GM23338 (cell line): ENCODE measurements around the gene KRTAP4-16. TPM values are rescaled to one million over a fixed set of nuclear protein-coding genes. Genes with fewer than 3 reads are reported as not detected.
A peak's percentile ranks its signal among the peaks of the same experiment; 100 is the strongest.

Experiments
- ATAC-seq: fragments of 200-7000 bp; cut with Tn5 transposase; 3 replicates; pipeline ENCODE4 v1.9.1; 2020
- DNase-seq: peaks from one replicate; pipeline ENCODE4 v3.0.0-alpha.2; 2015; ENCODE audit warnings: low spot score
- H2AFZ ChIP-seq: fragments of 200-600 bp; sonication (generic); 2 replicates; pipeline ENCODE4 v1.8.0; 2016; ENCODE audit warnings: antibody characterized with exemption, mild to moderate bottlenecking, moderate library complexity
- H3F3A ChIP-seq: fragments of 200-600 bp; sonication (generic); replicated peaks from 2 replicates; pipeline ENCODE4 v1.8.0; 2017; ENCODE audit warnings: antibody characterized with exemption, mixed run types, low read depth
- H3K27ac ChIP-seq: fragments of 200-600 bp; sonication (generic); 2 replicates; pipeline ENCODE4 v1.6.1; 2016; ENCODE audit warnings: low read depth
- H3K27me3 ChIP-seq: fragments of 200-600 bp; sonication (generic); 2 replicates; pipeline ENCODE4 v1.8.0; 2016; ENCODE audit warnings: mild to moderate bottlenecking, mixed run types, moderate library complexity; ENCODE audit not compliant: insufficient read depth
- H3K36me3 ChIP-seq: fragments of 200-600 bp; sonication (generic); 2 replicates; pipeline ENCODE4 v1.8.0; 2016; ENCODE audit warnings: mild to moderate bottlenecking; ENCODE audit not compliant: insufficient read depth
- H3K4me1 ChIP-seq: fragments of 200-600 bp; sonication (generic); 2 replicates; pipeline ENCODE4 v1.8.0; 2016; ENCODE audit warnings: mild to moderate bottlenecking, moderate library complexity; ENCODE audit not compliant: insufficient read depth
- H3K4me2 ChIP-seq: fragments of 200-600 bp; sonication (generic); 2 replicates; pipeline ENCODE4 v1.7.1; 2017; ENCODE audit warnings: mixed run types
- H3K4me3 ChIP-seq: fragments of 200-600 bp; sonication (generic); 2 replicates; pipeline ENCODE4 v1.6.1; 2016; ENCODE audit warnings: mixed run types
- H3K79me2 ChIP-seq: fragments of 200-600 bp; sonication (generic); replicated peaks from 2 replicates; pipeline ENCODE4 v1.8.0; 2017; ENCODE audit warnings: mild to moderate bottlenecking; ENCODE audit not compliant: insufficient read depth
- H3K9me2 ChIP-seq: fragments of 200-600 bp; sonication (generic); 2 replicates; pipeline ENCODE4 v1.8.0; 2017; ENCODE audit not compliant: insufficient read depth
- H4K20me1 ChIP-seq: fragments of 200-600 bp; sonication (generic); replicated peaks from 2 replicates; pipeline ENCODE4 v1.8.0; 2017; ENCODE audit warnings: mild to moderate bottlenecking; ENCODE audit not compliant: insufficient read depth
- H3K27ac Mint-ChIP-seq: 2 replicates; pipeline ENCODE4 v1.8.0; 2020; ENCODE audit warnings: inconsistent platforms, mild to moderate bottlenecking, moderate library complexity, mixed read lengths
- H3K27me3 Mint-ChIP-seq: 3 replicates; pipeline ENCODE4 v1.8.0; 2022; ENCODE audit warnings: low read depth, mild to moderate bottlenecking, moderate library complexity, mixed read lengths, inconsistent platforms; ENCODE audit not compliant: insufficient read depth, poor library complexity
- H3K36me3 Mint-ChIP-seq: 3 replicates; pipeline ENCODE4 v1.8.0; 2021; ENCODE audit warnings: low read depth, mild to moderate bottlenecking, inconsistent platforms, moderate library complexity, mixed read lengths
- H3K4me1 Mint-ChIP-seq: 3 replicates; pipeline ENCODE4 v1.8.0; 2020; ENCODE audit warnings: mild to moderate bottlenecking, inconsistent platforms, mixed read lengths
- H3K4me3 Mint-ChIP-seq: 3 replicates; pipeline ENCODE4 v1.8.0; 2021; ENCODE audit warnings: moderate library complexity, mild to moderate bottlenecking, inconsistent platforms, mixed read lengths
- H3K9me3 Mint-ChIP-seq: 3 replicates; pipeline ENCODE4 v1.8.0; 2020; ENCODE audit warnings: moderate library complexity, mild to moderate bottlenecking, inconsistent platforms, mixed read lengths
- CREB1 ChIP-seq: fragments of 250-450 bp; sonication (Bioruptor Pico); IDR thresholded peaks from 2 replicates; pipeline ENCODE4 v1.5.0; 2020; ENCODE audit warnings: low read depth, mild to moderate bottlenecking, moderate library complexity
- EZH2 ChIP-seq: fragments of 200-600 bp; sonication (generic); IDR thresholded peaks from one replicate; pipeline ENCODE4 v1.8.0; 2017; ENCODE audit warnings: antibody characterized with exemption, mild to moderate bottlenecking, low read depth; ENCODE audit not compliant: unreplicated experiment
- EZH2phosphoT487 ChIP-seq: fragments of 200-600 bp; sonication (generic); IDR thresholded peaks from one replicate; pipeline ENCODE4 v1.8.1; 2018; ENCODE audit warnings: antibody characterized with exemption; ENCODE audit not compliant: unreplicated experiment
- JUNB ChIP-seq: IDR thresholded peaks from one replicate; pipeline ENCODE4 v1.6.1; 2016; ENCODE audit warnings: antibody characterized with exemption; ENCODE audit not compliant: unreplicated experiment
- NANOG ChIP-seq: IDR thresholded peaks from 2 replicates; pipeline ENCODE4 v1.6.1; 2016; ENCODE audit warnings: antibody characterized with exemption, borderline replicate concordance
- POLR2AphosphoS5 ChIP-seq: IDR thresholded peaks from 2 replicates; pipeline ENCODE4 v1.6.1; 2016; ENCODE audit warnings: antibody characterized with exemption, low read depth
- REST ChIP-seq: IDR thresholded peaks from one replicate; pipeline ENCODE4 v1.6.1; 2018; ENCODE audit warnings: antibody characterized with exemption; ENCODE audit not compliant: unreplicated experiment
- STAT1 ChIP-seq: IDR thresholded peaks from one replicate; pipeline ENCODE4 v1.6.1; 2016; ENCODE audit warnings: antibody characterized with exemption; ENCODE audit not compliant: unreplicated experiment
- ZNF114 ChIP-seq: fragments of 250-450 bp; sonication (Bioruptor Pico); IDR thresholded peaks from 2 replicates; pipeline ENCODE4 v1.5.0; 2020; ENCODE audit warnings: mild to moderate bottlenecking, moderate library complexity
- ZNF331 ChIP-seq: fragments of 250-450 bp; sonication (Bioruptor Pico); IDR thresholded peaks from 2 replicates; pipeline ENCODE4 v1.5.0; 2020; ENCODE audit warnings: low read depth, mild to moderate bottlenecking, moderate library complexity
- polyA plus RNA-seq: library from polyadenylated mRNA; unstranded; fragments of >200 nt; fragmentation: Nextera tagmentation; extraction: Ambion mirVana; gene quantifications from 2 replicates; pipeline ENCODE4 v1.2.1, GENCODE V29; 2016
- total RNA-seq: library from RNA; depleted of rRNA; stranded (reverse); fragments of >200 nt; shearing (Covaris generic); gene quantifications from 2 replicates; pipeline ENCODE4 v1.2.3, GENCODE V29; 2014
- TF ChIP-seq, protein P1 (sequence below): IDR thresholded peaks from 2 replicates; pipeline ENCODE4 v1.6.1; 2016; ENCODE audit warnings: antibody characterized with exemption
- TF ChIP-seq, protein P2 (sequence below): fragments of 250-450 bp; sonication (Bioruptor Pico); IDR thresholded peaks from 2 replicates; pipeline ENCODE4 v1.5.0; 2020; ENCODE audit warnings: mild to moderate bottlenecking, moderate library complexity
- TF ChIP-seq, protein P3 (sequence below), 2 experiments: fragments of 200-600 bp in 1 of 2; sonication (generic) in 1 of 2; conservative IDR thresholded peaks; 2 replicates each; pipeline versions ENCODE4 v1.5.1 to v1.6.1; 2016 to 2017; ENCODE audit warnings: antibody characterized with exemption in 2 of 2, low read depth in 2 of 2, mild to moderate bottlenecking in 2 of 2, moderate library complexity in 1 of 2

Gene KRTAP4-16
- total and polyA plus RNA-seq, 2 experiments from 2014 or later = not detected

DNA sequence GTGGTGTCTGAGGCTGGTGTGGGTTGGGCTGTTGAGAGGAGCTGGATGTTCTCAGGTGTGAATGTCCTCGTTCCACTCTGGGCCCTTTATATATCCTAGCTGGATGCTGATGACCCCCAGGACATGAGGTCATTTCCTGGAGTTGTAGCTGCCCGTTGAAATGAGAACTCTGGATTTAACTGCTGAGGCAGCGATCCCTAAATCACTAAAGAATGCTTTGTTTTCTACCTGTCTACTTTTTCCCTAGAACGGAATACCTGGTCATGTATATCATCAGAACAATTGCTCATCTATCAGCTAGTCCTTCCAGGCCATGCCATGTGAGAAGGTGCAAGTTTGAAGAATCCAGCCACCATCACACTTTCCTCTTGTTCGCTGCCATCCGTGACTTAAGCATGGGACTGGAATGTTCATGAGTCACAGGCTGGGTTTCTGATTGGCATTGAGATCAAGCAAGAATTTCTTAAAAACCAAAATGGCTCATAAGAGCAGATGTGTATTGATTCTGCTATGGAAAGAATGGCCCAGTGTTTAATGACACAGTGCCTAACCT, 41.9 kb downstream of the KRTAP4-16 start, which contains the start of gene KRTAP2-3:
Gene KRTAP2-3, minus strand, starts transcription at position 63 of the 553 bp plus-strand sequence. CDS start 64 bp downstream, outside the sequence.
- Mint-ChIP-seq H3K4me1 (peaks cover 4% of the 10 kb centered on the region), H3K9me3 (peaks cover 3% of the 10 kb centered on the region; the same call in 1 of the 3 replicates), H3K27ac (no peak within 1 kb of the TSS; the same call in 1 of the 2 replicates), H3K36me3 (no peaks in the 10 kb centered on the region), H3K4me3 (no peak within 1 kb of the TSS), H3K27me3 (no peaks in the 10 kb centered on the region)
- DNase-seq (no peak), ATAC-seq (no peak; the same call in 1 of the 3 replicates)
- Histone ChIP-seq H3K4me2 (no peak within 1 kb of the TSS), H3F3A (no peaks in the 10 kb centered on the region), H3K36me3 (no peaks in the 10 kb centered on the region), H3K79me2 (no peaks in the 10 kb centered on the region), H3K27me3 (no peaks in the 10 kb centered on the region), H4K20me1 (no peaks in the 10 kb centered on the region), H3K4me1 (0 out of 2 replicates have a peak, but pooled peaks cover 6% of the 10 kb centered on the region), H3K27ac (no peak within 1 kb of the TSS), H2AFZ (0 out of 2 replicates have a peak within 1 kb of the TSS, but pooled peaks have one; percentile 69), H3K4me3 (no peak within 1 kb of the TSS), H3K9me2 (no peaks in the 10 kb centered on the region)
- TF ChIP-seq, protein P1, sequence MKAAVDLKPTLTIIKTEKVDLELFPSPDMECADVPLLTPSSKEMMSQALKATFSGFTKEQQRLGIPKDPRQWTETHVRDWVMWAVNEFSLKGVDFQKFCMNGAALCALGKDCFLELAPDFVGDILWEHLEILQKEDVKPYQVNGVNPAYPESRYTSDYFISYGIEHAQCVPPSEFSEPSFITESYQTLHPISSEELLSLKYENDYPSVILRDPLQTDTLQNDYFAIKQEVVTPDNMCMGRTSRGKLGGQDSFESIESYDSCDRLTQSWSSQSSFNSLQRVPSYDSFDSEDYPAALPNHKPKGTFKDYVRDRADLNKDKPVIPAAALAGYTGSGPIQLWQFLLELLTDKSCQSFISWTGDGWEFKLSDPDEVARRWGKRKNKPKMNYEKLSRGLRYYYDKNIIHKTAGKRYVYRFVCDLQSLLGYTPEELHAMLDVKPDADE = no peak
- TF ChIP-seq REST (no peak), NANOG (no peak), CREB1 (CRISPR knock-in tag) (no peak), STAT1 (no peak), EZH2phosphoT487 (no peak), POLR2AphosphoS5 (no peak), EZH2 (no peak), ZNF114 (no peak), JUNB (no peak), ZNF331 (CRISPR knock-in tag) (no peak)
- TF ChIP-seq, protein P2, sequence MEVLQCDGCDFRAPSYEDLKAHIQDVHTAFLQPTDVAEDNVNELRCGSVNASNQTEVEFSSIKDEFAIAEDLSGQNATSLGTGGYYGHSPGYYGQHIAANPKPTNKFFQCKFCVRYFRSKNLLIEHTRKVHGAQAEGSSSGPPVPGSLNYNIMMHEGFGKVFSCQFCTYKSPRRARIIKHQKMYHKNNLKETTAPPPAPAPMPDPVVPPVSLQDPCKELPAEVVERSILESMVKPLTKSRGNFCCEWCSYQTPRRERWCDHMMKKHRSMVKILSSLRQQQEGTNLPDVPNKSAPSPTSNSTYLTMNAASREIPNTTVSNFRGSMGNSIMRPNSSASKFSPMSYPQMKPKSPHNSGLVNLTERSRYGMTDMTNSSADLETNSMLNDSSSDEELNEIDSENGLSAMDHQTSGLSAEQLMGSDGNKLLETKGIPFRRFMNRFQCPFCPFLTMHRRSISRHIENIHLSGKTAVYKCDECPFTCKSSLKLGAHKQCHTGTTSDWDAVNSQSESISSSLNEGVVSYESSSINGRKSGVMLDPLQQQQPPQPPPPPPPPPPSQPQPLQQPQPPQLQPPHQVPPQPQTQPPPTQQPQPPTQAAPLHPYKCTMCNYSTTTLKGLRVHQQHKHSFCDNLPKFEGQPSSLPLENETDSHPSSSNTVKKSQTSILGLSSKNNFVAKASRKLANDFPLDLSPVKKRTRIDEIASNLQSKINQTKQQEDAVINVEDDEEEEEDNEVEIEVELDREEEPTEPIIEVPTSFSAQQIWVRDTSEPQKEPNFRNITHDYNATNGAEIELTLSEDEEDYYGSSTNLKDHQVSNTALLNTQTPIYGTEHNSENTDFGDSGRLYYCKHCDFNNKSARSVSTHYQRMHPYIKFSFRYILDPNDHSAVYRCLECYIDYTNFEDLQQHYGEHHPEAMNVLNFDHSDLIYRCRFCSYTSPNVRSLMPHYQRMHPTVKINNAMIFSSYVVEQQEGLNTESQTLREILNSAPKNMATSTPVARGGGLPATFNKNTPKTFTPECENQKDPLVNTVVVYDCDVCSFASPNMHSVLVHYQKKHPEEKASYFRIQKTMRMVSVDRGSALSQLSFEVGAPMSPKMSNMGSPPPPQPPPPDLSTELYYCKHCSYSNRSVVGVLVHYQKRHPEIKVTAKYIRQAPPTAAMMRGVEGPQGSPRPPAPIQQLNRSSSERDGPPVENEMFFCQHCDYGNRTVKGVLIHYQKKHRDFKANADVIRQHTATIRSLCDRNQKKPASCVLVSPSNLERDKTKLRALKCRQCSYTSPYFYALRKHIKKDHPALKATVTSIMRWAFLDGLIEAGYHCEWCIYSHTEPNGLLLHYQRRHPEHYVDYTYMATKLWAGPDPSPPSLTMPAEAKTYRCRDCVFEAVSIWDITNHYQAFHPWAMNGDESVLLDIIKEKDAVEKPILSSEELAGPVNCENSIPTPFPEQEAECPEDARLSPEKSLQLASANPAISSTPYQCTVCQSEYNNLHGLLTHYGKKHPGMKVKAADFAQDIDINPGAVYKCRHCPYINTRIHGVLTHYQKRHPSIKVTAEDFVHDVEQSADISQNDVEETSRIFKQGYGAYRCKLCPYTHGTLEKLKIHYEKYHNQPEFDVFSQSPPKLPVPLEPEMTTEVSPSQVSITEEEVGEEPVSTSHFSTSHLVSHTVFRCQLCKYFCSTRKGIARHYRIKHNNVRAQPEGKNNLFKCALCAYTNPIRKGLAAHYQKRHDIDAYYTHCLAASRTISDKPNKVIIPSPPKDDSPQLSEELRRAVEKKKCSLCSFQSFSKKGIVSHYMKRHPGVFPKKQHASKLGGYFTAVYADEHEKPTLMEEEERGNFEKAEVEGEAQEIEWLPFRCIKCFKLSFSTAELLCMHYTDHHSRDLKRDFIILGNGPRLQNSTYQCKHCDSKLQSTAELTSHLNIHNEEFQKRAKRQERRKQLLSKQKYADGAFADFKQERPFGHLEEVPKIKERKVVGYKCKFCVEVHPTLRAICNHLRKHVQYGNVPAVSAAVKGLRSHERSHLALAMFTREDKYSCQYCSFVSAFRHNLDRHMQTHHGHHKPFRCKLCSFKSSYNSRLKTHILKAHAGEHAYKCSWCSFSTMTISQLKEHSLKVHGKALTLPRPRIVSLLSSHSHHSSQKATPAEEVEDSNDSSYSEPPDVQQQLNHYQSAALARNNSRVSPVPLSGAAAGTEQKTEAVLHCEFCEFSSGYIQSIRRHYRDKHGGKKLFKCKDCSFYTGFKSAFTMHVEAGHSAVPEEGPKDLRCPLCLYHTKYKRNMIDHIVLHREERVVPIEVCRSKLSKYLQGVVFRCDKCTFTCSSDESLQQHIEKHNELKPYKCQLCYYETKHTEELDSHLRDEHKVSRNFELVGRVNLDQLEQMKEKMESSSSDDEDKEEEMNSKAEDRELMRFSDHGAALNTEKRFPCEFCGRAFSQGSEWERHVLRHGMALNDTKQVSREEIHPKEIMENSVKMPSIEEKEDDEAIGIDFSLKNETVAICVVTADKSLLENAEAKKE = no peak
- TF ChIP-seq, protein P3, sequence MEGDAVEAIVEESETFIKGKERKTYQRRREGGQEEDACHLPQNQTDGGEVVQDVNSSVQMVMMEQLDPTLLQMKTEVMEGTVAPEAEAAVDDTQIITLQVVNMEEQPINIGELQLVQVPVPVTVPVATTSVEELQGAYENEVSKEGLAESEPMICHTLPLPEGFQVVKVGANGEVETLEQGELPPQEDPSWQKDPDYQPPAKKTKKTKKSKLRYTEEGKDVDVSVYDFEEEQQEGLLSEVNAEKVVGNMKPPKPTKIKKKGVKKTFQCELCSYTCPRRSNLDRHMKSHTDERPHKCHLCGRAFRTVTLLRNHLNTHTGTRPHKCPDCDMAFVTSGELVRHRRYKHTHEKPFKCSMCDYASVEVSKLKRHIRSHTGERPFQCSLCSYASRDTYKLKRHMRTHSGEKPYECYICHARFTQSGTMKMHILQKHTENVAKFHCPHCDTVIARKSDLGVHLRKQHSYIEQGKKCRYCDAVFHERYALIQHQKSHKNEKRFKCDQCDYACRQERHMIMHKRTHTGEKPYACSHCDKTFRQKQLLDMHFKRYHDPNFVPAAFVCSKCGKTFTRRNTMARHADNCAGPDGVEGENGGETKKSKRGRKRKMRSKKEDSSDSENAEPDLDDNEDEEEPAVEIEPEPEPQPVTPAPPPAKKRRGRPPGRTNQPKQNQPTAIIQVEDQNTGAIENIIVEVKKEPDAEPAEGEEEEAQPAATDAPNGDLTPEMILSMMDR (conservative IDR thresholded peaks at IDR 0.05; ENCODE audit: low read depth in 2 of 2) = no peak
